GM19468 (cell line): Measurements from ENCODE around the gene EMILIN3.

Experiments used
- ATAC-seq: cut with Tn5 transposase; IDR thresholded peaks from one replicate; pipeline ENCODE4 v1.9.1; 2021; ENCODE audit warnings: mild to moderate bottlenecking, moderate library complexity, moderate number of reproducible peaks; ENCODE audit not compliant: unreplicated experiment; ENCODE audit errors: extremely low read depth

The EMILIN3 gene

GRCh38 chr20:41366546-41367392 lies at the start of gene EMILIN3:
TSS of gene EMILIN3 (minus strand) at chr20:41366818. CDS start at chr20:41366634, 184 bp downstream.
- ATAC-seq, result no peak

- ATAC-seq, result no peak
Observed at GRCh38 chr20:41415191-41415590, 48.6 kb upstream of the EMILIN3 start.

GRCh38 chr20:41413169-41413568 lies 46.6 kb upstream of the EMILIN3 start:
- ATAC-seq, result no peak

GRCh38 chr20:41412324-41413120 lies 45.9 kb upstream of the EMILIN3 start:
- no peak for ATAC-seq

GRCh38 chr20:41411391-41411847 lies 44.8 kb upstream of the EMILIN3 start:
- no peak for ATAC-seq

- no peak for ATAC-seq
Observed at GRCh38 chr20:41408986-41409385, 42.4 kb upstream of the EMILIN3 start.

- no peak for ATAC-seq
Observed at GRCh38 chr20:41408156-41408794, 41.7 kb upstream of the EMILIN3 start.

- ATAC-seq, result no peak
Observed at GRCh38 chr20:41407607-41408006, 41.0 kb upstream of the EMILIN3 start.

GRCh38 chr20:41406896-41407444 lies 40.4 kb upstream of the EMILIN3 start:
- no peak for ATAC-seq

- no peak for ATAC-seq
Observed at GRCh38 chr20:41406353-41406752, 39.7 kb upstream of the EMILIN3 start.

GRCh38 chr20:41405436-41405835 lies 38.8 kb upstream of the EMILIN3 start:
- ATAC-seq, result no peak

- no peak for ATAC-seq
Observed at GRCh38 chr20:41403604-41404003, 37.0 kb upstream of the EMILIN3 start.

- ATAC-seq, result no peak
Observed at GRCh38 chr20:41398408-41398807, 31.8 kb upstream of the EMILIN3 start.

GRCh38 chr20:41395667-41396664 lies 29.3 kb upstream of the EMILIN3 start:
- no peak for ATAC-seq

GRCh38 chr20:41394931-41395666 lies 28.5 kb upstream of the EMILIN3 start:
- ATAC-seq, result no peak

GRCh38 chr20:41394081-41394480 lies 27.5 kb upstream of the EMILIN3 start:
- no peak for ATAC-seq

GRCh38 chr20:41393705-41394066 lies 27.1 kb upstream of the EMILIN3 start:
- ATAC-seq, result no peak

GRCh38 chr20:41392871-41393704 lies 26.5 kb upstream of the EMILIN3 start:
- ATAC-seq, result no peak
